Measurements from ENCODE around the gene RANBP1.
A peak's percentile ranks its signal among the peaks of the same experiment; 100 is the strongest.
"Not testable (repeated sequence)": the region's sequence is repeated elsewhere in the genome, so short reads cannot be mapped to it uniquely, and the experiment has no call there.

RANBP1 gene

DNA sequence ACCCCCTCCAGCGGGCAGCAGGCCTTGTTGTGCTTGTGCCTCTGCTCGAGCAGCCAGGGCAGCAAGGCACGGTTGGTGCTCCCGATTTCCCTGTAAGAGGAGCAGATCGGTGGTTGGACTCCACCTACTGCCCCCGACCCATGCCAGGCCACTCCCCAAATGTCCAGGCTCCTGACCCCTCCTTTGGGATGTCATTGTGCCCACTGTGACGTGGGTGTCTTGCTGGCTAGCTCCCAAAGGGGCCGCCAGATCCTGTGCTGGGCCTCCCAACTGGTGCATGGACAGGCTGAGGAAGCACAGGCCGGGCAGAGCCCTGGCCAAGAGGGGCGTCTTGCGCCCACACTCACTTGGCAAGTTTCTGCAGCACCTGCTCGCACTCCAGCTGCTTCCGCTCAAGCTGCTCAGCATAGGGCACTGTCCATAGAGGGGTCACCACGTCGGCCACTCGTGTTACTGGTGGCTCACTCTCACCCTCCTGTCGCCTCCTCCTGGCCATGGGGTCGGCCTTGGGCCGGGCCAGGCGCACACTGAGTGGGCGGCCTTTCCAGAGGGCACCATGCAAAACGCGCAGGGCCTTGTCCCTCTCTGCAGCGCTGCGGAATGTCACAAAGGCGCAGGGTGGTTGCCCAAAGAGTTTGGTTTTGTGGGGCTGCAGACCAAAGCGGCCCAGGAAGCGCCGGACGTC, at the start of gene RANBP1:
RANBP1 (plus strand) TSS at position 414 of the 685 bp plus-strand sequence; CDS start at position 495, 81 bp downstream.
- Histone ChIP-seq H3K27me3 (no peaks in the 10 kb centered on the region), H3K4me3 (peak within 1 kb of the TSS; percentile 78 to 90), H3K36me3 (peaks cover 10 to 71% (median 53%) of the 10 kb centered on the region in 3 donors), H3K4me1 (peaks cover 4 to 46% (median 29%) of the 10 kb centered on the region in 4 donors), H3K9me3 (no peaks in the 10 kb centered on the region), H3K27ac (peak within 1 kb of the TSS; percentile 86 to 88)
- TF ChIP-seq, protein P1, sequence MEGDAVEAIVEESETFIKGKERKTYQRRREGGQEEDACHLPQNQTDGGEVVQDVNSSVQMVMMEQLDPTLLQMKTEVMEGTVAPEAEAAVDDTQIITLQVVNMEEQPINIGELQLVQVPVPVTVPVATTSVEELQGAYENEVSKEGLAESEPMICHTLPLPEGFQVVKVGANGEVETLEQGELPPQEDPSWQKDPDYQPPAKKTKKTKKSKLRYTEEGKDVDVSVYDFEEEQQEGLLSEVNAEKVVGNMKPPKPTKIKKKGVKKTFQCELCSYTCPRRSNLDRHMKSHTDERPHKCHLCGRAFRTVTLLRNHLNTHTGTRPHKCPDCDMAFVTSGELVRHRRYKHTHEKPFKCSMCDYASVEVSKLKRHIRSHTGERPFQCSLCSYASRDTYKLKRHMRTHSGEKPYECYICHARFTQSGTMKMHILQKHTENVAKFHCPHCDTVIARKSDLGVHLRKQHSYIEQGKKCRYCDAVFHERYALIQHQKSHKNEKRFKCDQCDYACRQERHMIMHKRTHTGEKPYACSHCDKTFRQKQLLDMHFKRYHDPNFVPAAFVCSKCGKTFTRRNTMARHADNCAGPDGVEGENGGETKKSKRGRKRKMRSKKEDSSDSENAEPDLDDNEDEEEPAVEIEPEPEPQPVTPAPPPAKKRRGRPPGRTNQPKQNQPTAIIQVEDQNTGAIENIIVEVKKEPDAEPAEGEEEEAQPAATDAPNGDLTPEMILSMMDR (IDR thresholded peaks at IDR 0.05): no peak
- DNase-seq: no peak
- intact Hi-C loops (cut with DNase I; ENCODE audit: low total_unique reads): no loop called here

DNA sequence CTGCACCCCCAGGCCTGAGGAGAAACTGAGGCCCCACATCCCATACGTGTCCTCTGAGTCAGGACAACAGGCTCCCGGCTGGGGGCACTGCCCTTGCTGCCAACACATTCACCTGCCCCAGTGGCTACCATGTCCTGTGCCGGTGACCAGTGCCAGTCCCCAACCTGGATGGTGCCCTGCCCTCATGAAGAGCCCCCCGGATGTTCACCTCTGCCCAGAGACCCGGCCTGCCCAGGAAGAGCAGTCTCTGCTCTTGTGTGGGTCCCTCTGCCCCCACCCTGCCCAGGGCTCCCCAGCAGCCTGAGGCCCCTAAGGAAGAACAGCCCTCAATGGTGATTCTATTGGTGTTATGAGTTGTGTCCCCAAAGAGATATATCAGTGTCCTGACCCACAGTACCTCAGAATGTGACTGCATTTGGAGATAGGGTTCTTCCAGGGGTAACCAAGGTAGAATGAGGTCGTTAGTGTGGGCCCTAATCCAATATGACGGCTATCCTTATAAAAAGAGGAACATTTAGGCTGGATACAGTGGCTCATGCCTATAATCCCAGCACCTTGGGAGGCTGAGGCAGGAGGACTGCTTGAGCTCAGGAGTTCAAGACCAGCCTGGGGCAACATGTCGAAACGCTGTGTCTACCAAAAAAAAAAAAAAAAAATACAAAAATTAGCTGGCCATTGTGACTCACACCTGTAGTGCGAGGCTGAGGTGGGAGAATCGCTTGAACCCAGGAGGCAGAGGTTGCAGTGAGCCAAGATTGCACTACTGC, 49.1 kb upstream of the RANBP1 start:
- Histone ChIP-seq H3K27me3 (no peaks in the 10 kb centered on the region), H3K36me3 (peaks cover 22 to 47% (median 36%) of the 10 kb centered on the region in 3 donors), H3K4me1 (no peaks in the 10 kb centered on the region), H3K9me3 (no peaks in the 10 kb centered on the region), H3K4me3 (no peak overlapping the region), H3K27ac (no peak overlapping the region)
- TF ChIP-seq, protein P1 (IDR thresholded peaks at IDR 0.05): no peak
- DNase-seq: no peak
- intact Hi-C loops (cut with DNase I; ENCODE audit: low total_unique reads): no loop called here

DNA sequence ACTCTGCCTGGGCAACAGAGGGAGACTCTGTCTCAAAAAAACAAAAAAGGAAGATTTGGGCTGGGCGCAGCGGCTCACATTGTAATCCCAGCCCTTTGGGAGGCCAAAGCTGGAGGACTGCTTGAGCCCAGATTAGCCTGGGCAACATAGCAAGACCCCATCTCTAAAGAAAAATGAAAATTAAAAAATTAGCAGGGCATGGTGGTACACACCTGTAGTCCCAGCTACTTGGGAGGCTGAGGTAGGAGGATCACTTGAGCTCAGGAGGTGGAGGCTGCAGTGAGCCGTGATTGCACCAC, 48.6 kb upstream of the RANBP1 start:
- peaks cover 17 to 41% (median 31%) of the 10 kb centered on the region in 3 donors for H3K36me3 ChIP-seq
- H3K9me3 ChIP-seq; H3K27ac ChIP-seq; H3K27me3 ChIP-seq; H3K4me1 ChIP-seq; H3K4me3 ChIP-seq; DNase-seq; intact Hi-C loops (cut with DNase I; ENCODE audit: low total_unique reads): not testable (repeated sequence)

DNA sequence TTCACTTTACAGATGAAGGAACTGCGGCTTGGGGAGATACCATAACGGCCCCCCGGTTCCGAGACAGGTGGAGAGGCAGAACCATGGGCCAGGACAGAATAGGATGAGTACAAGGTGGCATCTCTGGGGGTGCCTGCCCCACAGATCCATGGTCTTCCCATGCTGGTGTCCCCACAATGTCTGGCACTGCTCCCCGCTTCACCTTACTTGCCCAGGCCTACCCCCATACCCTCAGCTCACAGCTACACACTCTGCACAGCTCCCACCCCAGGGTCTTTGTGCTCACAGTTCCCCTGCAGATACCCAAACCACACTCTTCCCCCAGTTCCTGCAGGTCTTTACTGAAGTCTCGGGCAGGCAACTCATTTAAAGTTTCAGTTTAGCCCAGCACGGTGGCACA, 47.3 kb upstream of the RANBP1 start:
- Histone ChIP-seq H3K4me1 (no peaks in the 10 kb centered on the region), H3K4me3 (no peak overlapping the region), H3K27me3 (no peaks in the 10 kb centered on the region), H3K36me3 (peaks cover 7 to 28% (median 18%) of the 10 kb centered on the region in 3 donors), H3K9me3 (no peaks in the 10 kb centered on the region), H3K27ac (no peak overlapping the region)
- intact Hi-C loops (cut with DNase I; ENCODE audit: low total_unique reads): no loop called here
- DNase-seq: no peak
- TF ChIP-seq, protein P1 (IDR thresholded peaks at IDR 0.05): no peak

DNA sequence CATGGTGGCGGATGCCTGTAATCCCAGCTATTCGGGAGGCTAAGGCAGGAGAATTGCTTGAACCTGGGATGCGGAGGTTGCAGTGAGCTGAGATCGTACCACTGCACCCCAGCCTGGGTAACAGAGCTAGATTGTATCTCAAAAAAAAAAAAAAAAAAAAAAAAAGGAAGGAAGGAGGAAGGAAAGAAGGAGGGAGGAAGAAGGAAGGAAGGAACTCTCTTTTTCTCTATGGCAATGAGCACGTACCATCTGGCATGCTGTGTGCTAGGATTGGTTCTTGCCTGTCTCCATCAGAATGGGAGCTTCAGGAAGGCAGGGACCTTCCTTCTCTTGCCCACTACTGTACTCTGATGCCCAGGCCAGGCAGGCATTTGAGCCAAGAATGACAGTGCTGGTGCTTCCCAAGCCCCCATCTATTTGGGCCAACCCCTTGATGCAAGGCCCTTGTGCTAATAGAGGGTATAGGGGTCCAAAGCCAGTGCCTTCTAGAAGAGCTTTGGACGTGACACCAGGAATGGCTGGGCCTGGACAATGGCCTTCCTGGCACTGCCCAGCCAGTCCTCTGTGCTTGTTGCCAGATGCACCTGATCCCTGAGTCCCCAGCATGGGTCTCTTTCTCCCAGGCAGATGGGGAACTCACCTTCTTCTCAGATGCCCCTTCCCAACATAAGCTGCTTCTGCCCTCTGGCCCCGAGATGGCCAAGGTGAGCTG, 46.4 kb upstream of the RANBP1 start:
- H3K27ac ChIP-seq: no peak overlapping the region
- H3K27me3 ChIP-seq: no peaks in the 10 kb centered on the region
- intact Hi-C loops (cut with DNase I; ENCODE audit: low total_unique reads): no loop called here
- no peak for DNase-seq
- H3K36me3 ChIP-seq: peaks cover under 1 to 20% (median 10%) of the 10 kb centered on the region in 3 donors
- TF ChIP-seq, protein P1 (IDR thresholded peaks at IDR 0.05): no peak
- H3K4me1 ChIP-seq: no peaks in the 10 kb centered on the region
- H3K4me3 ChIP-seq: no peak overlapping the region
- no peaks in the 10 kb centered on the region for H3K9me3 ChIP-seq

DNA sequence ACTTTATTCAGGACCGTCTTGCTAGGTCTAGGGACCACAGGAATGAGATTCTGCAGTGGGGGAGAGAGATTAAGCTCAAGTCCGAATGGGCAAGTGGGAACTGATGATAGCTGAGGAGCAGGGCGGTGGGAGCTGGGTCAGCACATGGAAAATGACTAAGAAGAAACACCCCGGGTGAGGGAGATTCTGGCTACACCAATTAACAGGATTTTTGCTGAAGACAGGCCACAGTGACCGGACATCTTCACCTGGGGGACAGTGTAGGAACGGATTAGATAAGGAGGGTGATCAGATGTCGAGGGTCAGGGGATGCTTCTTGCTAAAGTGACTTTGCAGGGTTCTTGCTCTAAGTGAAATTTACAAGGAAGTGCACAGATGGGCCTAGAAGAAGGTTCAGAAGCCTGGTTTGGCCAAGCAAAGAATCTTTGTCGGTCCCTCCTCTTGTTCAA, 44.4 kb upstream of the RANBP1 start:
- no peak overlapping the region for H3K27ac ChIP-seq
- H3K27me3 ChIP-seq: no peaks in the 10 kb centered on the region
- H3K36me3 ChIP-seq: no peaks in the 10 kb centered on the region
- TF ChIP-seq, protein P1 (IDR thresholded peaks at IDR 0.05): no peak
- no peak for DNase-seq
- H3K9me3 ChIP-seq: no peaks in the 10 kb centered on the region
- H3K4me3 ChIP-seq: no peak overlapping the region
- intact Hi-C loops (cut with DNase I; ENCODE audit: low total_unique reads): no loop called here
- H3K4me1 ChIP-seq: no peaks in the 10 kb centered on the region
